Activated naive CD8-positive, alpha-beta T cell treated with anti-CD3 and anti-CD28 coated beads, Interleukin-2, amount 10 ng/mL, durations not matched to agents 7 days and 5 days (primary cell): ENCODE results near the gene CAV2. TPM values are rescaled to one million over a fixed set of nuclear protein-coding genes. Genes with fewer than 3 reads are reported as not detected.

Experiments used
- ATAC-seq: fragments of 150-1000 bp; cut with Tn5 transposase; one replicate; pipeline ENCODE4 v1.10.0; 2021; ENCODE audit warnings: low read depth, moderate library complexity
- POLR2A ChIA-PET: fragments of 350-600 bp; sonication (Branson Sonifier 250); formaldehyde crosslinking; loops from one replicate; lab custom pipeline; 2021; ENCODE audit warnings: antibody characterized with exemption; lab: Charles Lee
- DNase-seq: peaks from one replicate; pipeline ENCODE4 v3.0.0; 2021
- H3K27ac Mint-ChIP-seq: one replicate; pipeline ENCODE4 v1.8.0; 2022; ENCODE audit warnings: mild to moderate bottlenecking, mixed read lengths
- H3K27me3 Mint-ChIP-seq: one replicate; pipeline ENCODE4 v1.8.0; 2022; ENCODE audit warnings: mild to moderate bottlenecking, moderate library complexity, mixed read lengths
- H3K36me3 Mint-ChIP-seq: one replicate; pipeline ENCODE4 v1.8.0; 2021; ENCODE audit warnings: mild to moderate bottlenecking, mixed read lengths
- H3K4me1 Mint-ChIP-seq: one replicate; pipeline ENCODE4 v1.8.0; 2021; ENCODE audit warnings: mixed read lengths
- H3K4me3 Mint-ChIP-seq: one replicate; pipeline ENCODE4 v1.8.0; 2022; ENCODE audit warnings: mild to moderate bottlenecking, moderate library complexity, mixed read lengths
- H3K9me3 Mint-ChIP-seq: one replicate; pipeline ENCODE4 v1.8.0; 2021; ENCODE audit warnings: mixed read lengths
- total RNA-seq, 2 experiments: library from RNA; stranded (reverse); gene quantifications; one replicate each; pipeline ENCODE4 v1.2.3, GENCODE V29; 2021

The CAV2 gene
- total RNA-seq, 2 experiments from 2014 or later: not detected

- Mint-ChIP-seq H3K36me3 (no peaks in the 10 kb centered on the region), H3K9me3 (no peaks in the 10 kb centered on the region), H3K4me1 (peaks cover 9% of the 10 kb centered on the region), H3K4me3 (no peak overlapping the region), H3K27ac (no peak overlapping the region), H3K27me3 (peaks cover 65% of the 10 kb centered on the region)
- no peak for ATAC-seq
- DNase-seq: no peak
- POLR2A ChIA-PET: no interaction called here
These were observed 2.1 kb downstream of the CAV2 start for GRCh38 chr7:116501425-116502167.

DNA sequence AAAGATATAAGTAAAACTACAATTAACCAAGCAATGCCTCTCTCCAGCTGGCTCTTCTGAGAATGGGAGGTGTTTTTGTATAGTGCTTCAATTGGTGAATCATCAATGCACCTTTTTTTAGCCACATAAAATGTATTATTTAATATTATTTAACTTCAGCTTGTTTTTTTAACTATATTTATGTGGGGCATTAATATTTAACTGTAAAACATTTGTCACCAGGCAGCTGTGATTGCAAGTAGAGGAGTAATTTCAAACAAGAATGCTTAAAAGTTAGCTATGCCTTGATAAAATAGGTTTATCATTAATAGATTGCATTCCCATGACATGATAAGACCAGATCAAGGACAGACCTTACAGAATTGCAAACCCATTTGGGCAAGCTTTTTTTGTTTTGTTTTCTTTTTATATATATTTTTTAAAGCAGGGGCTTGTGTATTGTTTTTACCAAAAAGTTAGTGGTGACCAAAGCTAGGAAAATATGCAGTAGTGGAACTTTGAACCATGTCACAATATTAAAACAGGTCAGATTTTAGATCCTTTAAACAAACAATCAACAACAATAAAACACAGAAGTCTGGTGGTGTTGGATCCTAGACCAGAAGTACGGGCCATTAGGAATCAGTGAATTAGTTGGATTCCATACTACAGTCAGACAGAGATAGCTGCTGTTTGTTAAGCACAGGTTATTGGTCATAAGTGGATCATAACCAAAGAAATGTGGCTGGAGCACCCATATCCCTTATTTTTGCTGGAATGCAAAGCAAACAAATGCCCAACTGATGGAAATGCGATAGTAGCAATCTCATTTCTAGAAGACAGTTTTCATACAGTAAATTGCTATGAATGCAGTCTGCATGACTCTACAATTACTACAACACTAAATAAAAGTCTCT lies 2.9 kb downstream of the CAV2 start:
- no peak overlapping the region for H3K27ac Mint-ChIP-seq
- H3K4me1 Mint-ChIP-seq: peaks cover 9% of the 10 kb centered on the region
- DNase-seq (no peak), ATAC-seq (no peak)
- POLR2A ChIA-PET: no interaction called here
- no peaks in the 10 kb centered on the region for H3K9me3 Mint-ChIP-seq
- peaks cover 64% of the 10 kb centered on the region for H3K27me3 Mint-ChIP-seq
- H3K4me3 Mint-ChIP-seq: no peak overlapping the region
- H3K36me3 Mint-ChIP-seq: no peaks in the 10 kb centered on the region

GRCh38 chr7:116503835-116504234 lies 4.3 kb downstream of the CAV2 start:
- peaks cover 9% of the 10 kb centered on the region for H3K4me1 Mint-ChIP-seq
- H3K9me3 Mint-ChIP-seq: no peaks in the 10 kb centered on the region
- H3K27ac Mint-ChIP-seq: no peak overlapping the region
- H3K27me3 Mint-ChIP-seq: peaks cover 54% of the 10 kb centered on the region
- DNase-seq (no peak), ATAC-seq (no peak)
- POLR2A ChIA-PET: no interaction called here
- H3K36me3 Mint-ChIP-seq: no peaks in the 10 kb centered on the region
- H3K4me3 Mint-ChIP-seq: no peak overlapping the region

GRCh38 chr7:116505278-116505677 lies 5.7 kb downstream of the CAV2 start:
- POLR2A ChIA-PET: no interaction called here
- Mint-ChIP-seq H3K4me1 (peaks cover 7% of the 10 kb centered on the region), H3K9me3 (no peaks in the 10 kb centered on the region), H3K27me3 (peaks cover 52% of the 10 kb centered on the region), H3K36me3 (no peaks in the 10 kb centered on the region), H3K27ac (no peak overlapping the region), H3K4me3 (no peak overlapping the region)
- DNase-seq (no peak), ATAC-seq (no peak)

DNA sequence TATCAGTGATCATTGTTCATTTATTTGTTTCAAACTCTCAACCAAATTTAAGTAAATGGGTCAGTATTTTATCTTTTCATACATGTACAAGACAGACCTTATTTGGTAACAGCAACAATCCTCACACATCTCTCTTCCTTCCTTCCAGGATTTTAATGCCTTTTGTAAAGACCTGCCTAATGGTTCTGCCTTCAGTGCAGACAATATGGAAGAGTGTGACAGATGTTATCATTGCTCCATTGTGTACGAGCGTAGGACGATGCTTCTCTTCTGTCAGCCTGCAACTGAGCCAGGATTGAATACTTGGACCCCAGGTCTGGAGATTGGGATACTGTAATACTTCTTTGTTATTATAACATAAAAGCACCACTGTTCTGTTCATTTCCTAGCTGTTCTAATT lies 6.3 kb downstream of the CAV2 start:
- no peaks in the 10 kb centered on the region for H3K36me3 Mint-ChIP-seq
- no peak overlapping the region for H3K27ac Mint-ChIP-seq
- no peak overlapping the region for H3K4me3 Mint-ChIP-seq
- H3K4me1 Mint-ChIP-seq: peaks cover 1% of the 10 kb centered on the region
- POLR2A ChIA-PET: no interaction called here
- DNase-seq (no peak), ATAC-seq (no peak)
- no peaks in the 10 kb centered on the region for H3K9me3 Mint-ChIP-seq
- H3K27me3 Mint-ChIP-seq: peaks cover 50% of the 10 kb centered on the region

DNA sequence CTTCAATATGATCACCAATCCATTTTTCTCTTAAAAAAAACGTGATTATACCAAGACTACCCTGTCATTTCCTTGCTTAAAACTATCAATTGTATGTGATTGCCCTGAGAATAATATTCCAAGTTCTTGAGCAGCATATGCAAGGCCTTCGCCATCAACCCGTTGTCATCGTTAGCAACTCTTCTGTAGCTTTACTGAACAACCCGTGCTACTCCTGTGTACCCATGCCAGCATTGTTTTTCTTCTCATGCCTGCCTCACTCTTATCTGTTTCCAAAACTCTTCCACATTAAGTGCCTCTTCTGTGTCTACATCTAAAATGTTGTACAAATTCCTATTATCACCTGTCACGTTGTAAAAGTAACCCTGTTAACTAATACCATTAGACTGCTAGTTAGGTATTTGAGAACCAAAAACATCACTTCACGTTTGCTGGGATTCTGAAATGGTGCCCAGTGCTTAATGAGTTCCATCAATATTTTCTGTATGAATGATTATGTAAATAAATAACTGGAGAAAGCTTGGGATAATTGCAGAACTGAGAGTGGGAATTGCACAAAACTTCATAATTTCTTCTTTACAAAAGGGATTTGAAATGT lies 10.5 kb downstream of the CAV2 start:
- peaks cover 10% of the 10 kb centered on the region for H3K4me1 Mint-ChIP-seq
- H3K9me3 Mint-ChIP-seq: no peaks in the 10 kb centered on the region
- peaks cover 30% of the 10 kb centered on the region for H3K27me3 Mint-ChIP-seq
- POLR2A ChIA-PET: no interaction called here
- no peaks in the 10 kb centered on the region for H3K36me3 Mint-ChIP-seq
- DNase-seq: no peak
- H3K27ac Mint-ChIP-seq: no peak overlapping the region
- ATAC-seq: no peak
- no peak overlapping the region for H3K4me3 Mint-ChIP-seq

DNA sequence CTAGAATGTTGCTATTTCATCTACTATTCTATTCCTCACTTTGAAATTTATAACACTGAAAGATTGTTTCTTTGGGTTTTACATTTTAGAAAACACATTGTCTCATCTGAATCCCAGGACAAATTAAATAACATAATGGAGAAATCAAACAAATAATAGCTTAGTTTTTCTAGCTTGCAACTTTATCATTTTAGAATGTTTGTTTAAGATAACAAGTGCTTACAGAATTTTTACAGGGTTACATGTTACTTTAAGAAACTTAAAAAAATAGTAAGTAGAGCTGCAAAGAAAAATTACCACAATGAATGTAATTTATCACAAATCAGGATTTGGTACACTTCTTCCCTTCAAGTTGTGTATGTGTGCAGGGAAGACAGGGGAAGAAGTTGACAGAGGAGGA lies 11.3 kb downstream of the CAV2 start:
- H3K36me3 Mint-ChIP-seq: no peaks in the 10 kb centered on the region
- peaks cover 10% of the 10 kb centered on the region for H3K4me1 Mint-ChIP-seq
- H3K27ac Mint-ChIP-seq: no peak overlapping the region
- no peaks in the 10 kb centered on the region for H3K9me3 Mint-ChIP-seq
- DNase-seq: no peak
- H3K4me3 Mint-ChIP-seq: no peak overlapping the region
- peaks cover 24% of the 10 kb centered on the region for H3K27me3 Mint-ChIP-seq
- POLR2A ChIA-PET: no interaction called here
- no peak for ATAC-seq

- DNase-seq: no peak
- Mint-ChIP-seq H3K4me3 (peak overlapping the region; percentile 52), H3K9me3 (no peaks in the 10 kb centered on the region), H3K27me3 (peaks cover 23% of the 10 kb centered on the region), H3K27ac (peak overlapping the region; percentile 18), H3K4me1 (peaks cover 10% of the 10 kb centered on the region), H3K36me3 (no peaks in the 10 kb centered on the region)
- peak; percentile 68 for ATAC-seq
- POLR2A ChIA-PET: no interaction called here
These were observed 12.3 kb downstream of the CAV2 start for GRCh38 chr7:116511552-116512519.

DNA sequence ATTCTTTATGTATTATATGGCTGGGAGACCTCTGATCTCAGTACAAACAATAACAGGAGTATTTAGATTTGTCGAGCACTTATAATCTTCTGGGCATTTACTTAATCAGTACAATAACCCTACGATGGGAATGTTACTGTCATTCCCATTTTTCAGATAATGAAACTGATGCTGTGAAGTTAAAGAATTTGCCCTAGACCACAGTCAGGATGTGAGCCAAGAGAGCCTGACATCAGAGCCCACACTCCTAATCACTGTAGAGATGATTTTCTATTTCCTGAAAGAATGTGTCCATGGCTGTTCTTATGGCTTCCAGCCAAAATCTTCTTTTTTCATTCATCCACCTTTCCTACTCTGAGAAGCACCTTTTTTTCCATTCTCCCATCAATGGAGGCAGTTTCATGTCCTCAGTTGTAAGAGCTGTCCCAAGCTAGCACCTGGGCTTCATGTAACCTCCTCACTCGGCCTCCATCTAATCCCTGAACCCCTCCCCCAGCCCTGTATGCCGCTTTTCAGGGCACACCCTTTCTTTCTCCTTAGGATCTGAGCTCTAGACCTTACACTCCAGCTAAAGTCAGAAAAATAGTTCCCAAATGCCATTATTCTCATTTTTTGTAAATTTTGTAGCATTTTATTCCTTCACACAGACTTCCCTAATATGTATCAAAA lies 13.1 kb downstream of the CAV2 start:
- Mint-ChIP-seq H3K4me1 (peaks cover 10% of the 10 kb centered on the region), H3K9me3 (no peaks in the 10 kb centered on the region), H3K27me3 (peaks cover 18% of the 10 kb centered on the region), H3K27ac (no peak overlapping the region), H3K36me3 (no peaks in the 10 kb centered on the region), H3K4me3 (no peak overlapping the region)
- POLR2A ChIA-PET: no interaction called here
- DNase-seq (no peak), ATAC-seq (no peak)

GRCh38 chr7:116515584-116515983 lies 16.0 kb downstream of the CAV2 start:
- ATAC-seq: no peak
- Mint-ChIP-seq H3K36me3 (no peaks in the 10 kb centered on the region), H3K27ac (no peak overlapping the region), H3K4me1 (peaks cover 10% of the 10 kb centered on the region), H3K9me3 (no peaks in the 10 kb centered on the region), H3K27me3 (peaks cover 19% of the 10 kb centered on the region), H3K4me3 (no peak overlapping the region)
- no peak for DNase-seq
- POLR2A ChIA-PET: no interaction called here

GRCh38 chr7:116516324-116516723 lies 16.8 kb downstream of the CAV2 start:
- POLR2A ChIA-PET: no interaction called here
- no peak overlapping the region for H3K4me3 Mint-ChIP-seq
- H3K27ac Mint-ChIP-seq: no peak overlapping the region
- H3K36me3 Mint-ChIP-seq: no peaks in the 10 kb centered on the region
- H3K27me3 Mint-ChIP-seq: peaks cover 19% of the 10 kb centered on the region
- DNase-seq (no peak), ATAC-seq (no peak)
- no peaks in the 10 kb centered on the region for H3K9me3 Mint-ChIP-seq
- peaks cover 8% of the 10 kb centered on the region for H3K4me1 Mint-ChIP-seq

- no peak for ATAC-seq
- H3K27ac Mint-ChIP-seq: no peak overlapping the region
- H3K4me1 Mint-ChIP-seq: no peaks in the 10 kb centered on the region
- peaks cover 21% of the 10 kb centered on the region for H3K27me3 Mint-ChIP-seq
- H3K36me3 Mint-ChIP-seq: no peaks in the 10 kb centered on the region
- no peak overlapping the region for H3K4me3 Mint-ChIP-seq
- H3K9me3 Mint-ChIP-seq: no peaks in the 10 kb centered on the region
- no peak for DNase-seq
- POLR2A ChIA-PET: no interaction called here
These were observed 18.1 kb downstream of the CAV2 start for GRCh38 chr7:116517626-116518025.
